K562 treated with DMSO at 1 percent for 4 hours (cell line): Measurements from ENCODE around the gene ABHD4. TPM values are rescaled to one million over a fixed set of nuclear protein-coding genes. Genes with fewer than 3 reads are reported as not detected.

Experiments used
- total RNA-seq: library from RNA; unstranded; fragments of 300-600 nt; gene quantifications from 2 replicates; pipeline ENCODE4 v1.2.3, GENCODE V29; 2022; ENCODE audit not compliant: insufficient read depth

Gene ABHD4, protein sequence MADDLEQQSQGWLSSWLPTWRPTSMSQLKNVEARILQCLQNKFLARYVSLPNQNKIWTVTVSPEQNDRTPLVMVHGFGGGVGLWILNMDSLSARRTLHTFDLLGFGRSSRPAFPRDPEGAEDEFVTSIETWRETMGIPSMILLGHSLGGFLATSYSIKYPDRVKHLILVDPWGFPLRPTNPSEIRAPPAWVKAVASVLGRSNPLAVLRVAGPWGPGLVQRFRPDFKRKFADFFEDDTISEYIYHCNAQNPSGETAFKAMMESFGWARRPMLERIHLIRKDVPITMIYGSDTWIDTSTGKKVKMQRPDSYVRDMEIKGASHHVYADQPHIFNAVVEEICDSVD
- 18.7 and 24.0 TPM in 2 replicates for total RNA-seq

DNA sequence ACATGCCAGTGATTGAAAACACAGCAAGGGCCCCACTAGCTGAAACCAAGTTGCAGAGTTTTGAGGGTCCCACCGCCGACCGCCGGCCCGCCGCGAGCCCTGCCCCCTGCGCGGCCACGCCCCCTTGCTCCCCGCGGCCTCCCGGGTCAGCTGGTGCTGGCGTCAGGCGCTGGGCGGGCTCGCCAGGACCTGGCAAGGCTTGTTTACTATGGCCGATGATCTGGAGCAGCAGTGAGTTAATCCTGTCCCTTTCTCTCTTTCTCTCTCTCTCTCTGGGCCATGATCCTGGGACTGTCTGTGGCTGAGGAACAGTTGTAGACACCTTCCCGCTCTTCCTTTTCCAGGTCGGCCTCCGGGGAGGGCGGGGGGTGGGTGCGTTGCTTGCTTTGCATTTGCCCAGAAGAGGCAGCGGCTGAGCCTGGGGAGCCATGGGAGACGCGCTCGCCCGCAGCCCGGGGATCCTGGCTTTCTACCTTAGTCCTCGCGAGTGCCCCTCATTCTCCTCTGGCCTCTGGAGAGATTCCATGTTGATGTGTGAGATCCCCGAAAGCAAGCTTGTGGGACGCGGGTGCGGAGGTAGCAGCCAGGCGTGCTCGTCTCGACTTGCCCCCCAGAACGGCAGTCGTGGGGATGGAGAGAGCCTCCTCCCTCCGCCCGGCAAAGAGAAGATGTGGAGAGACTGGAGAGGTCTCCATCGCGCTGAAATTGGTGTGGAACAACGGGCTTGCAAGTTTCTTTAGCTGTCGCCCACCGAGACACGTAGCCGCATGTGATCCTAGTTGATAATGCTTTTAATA, at the start of gene ABHD4:
Gene ABHD4 (plus strand): TSS at position 202 of the 797 bp plus-strand sequence. CDS start 7 bp downstream, at position 209.

DNA sequence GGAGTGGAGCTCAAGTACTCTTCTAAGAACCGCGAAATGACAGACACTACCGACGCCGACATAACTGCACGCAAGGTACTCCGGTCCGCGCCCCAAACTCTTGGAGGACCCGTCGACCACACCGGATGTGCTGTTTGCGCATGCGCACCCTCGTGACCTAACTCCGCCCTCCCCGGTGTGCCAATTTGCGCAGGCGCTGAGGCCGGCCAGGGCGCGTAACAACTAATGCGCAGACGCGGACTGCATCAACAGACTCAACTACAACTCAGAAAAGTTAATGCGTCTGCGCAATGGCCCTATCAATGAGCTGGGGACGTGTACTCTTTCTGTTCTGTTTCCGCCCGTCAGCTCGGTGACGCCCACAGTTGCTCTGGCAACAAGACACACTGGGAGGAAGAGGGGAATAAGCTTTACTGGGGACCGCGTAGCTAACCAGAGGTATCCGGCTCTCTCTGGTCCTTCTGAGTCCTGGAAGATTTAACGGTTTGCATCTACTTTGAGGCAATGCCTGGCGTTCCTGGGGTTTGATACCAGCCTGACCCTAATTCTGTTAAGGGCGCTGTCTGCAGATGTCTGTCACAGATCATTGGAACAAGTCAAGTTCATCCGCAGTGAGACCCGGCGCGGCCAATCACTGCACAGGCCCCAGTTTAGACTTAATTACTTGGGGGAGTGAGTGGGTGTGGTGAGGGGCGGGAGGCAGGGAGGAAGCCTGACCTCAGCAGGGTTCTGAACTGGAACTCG, 8.8 kb upstream of the ABHD4 start, which contains the start of gene DAD1:
Gene DAD1 (minus strand): TSS at position 129 of the 744 bp plus-strand sequence. CDS start 67 bp downstream, at position 62.

DNA sequence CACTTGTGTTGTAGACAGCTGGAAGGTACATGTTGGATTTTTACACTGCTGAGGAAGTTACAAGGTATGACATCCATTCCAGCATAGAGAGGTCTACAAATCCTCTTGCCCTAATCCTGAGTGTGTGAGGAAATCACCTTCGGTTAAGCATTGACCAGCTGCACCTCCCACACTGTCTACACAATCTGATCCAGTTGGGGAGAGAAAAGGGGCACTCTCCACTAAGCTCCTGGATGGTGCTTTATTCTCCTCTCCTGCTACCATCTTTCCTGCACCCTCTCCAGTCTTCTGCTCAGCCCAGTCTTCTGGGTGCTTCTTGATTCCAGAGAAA, 46.2 kb downstream of the ABHD4 start, which contains the start of gene OR6J1:
Gene OR6J1 (minus strand): TSS at position 48 of the 331 bp plus-strand sequence. CDS start 9,541 bp downstream, outside the sequence.

Other genes with a start within 250 kb of the ABHD4 start
- 249 and 274 TPM in 2 replicates for gene DAD1, start 9.1 kb upstream of the ABHD4 start, total RNA-seq
- not detected in 2 replicates for gene OR6J1, start 46.1 kb downstream of the ABHD4 start, total RNA-seq
- gene OXA1L, start 168.4 kb downstream of the ABHD4 start, total RNA-seq: 120 TPM in 2 replicates
- 1.6 and 1.8 TPM in 2 replicates for gene SLC7A7, start 217.1 kb downstream of the ABHD4 start, total RNA-seq
- gene MRPL52, start 231.6 kb downstream of the ABHD4 start, total RNA-seq: 95.9 and 102 TPM in 2 replicates
- gene MMP14, start 238.3 kb downstream of the ABHD4 start, total RNA-seq: 3.7 and 4.5 TPM in 2 replicates